ENCODE data around the gene DAG1. TPM values are rescaled to one million over a fixed set of nuclear protein-coding genes. Genes with fewer than 3 reads are reported as not detected.

Gene DAG1
- total RNA-seq, 1 experiment from 2014 or later: 36.5 TPM

GRCh38 chr3:49498648-49499047 lies 28.6 kb downstream of the DAG1 start:
- H3K27ac ChIP-seq (ENCODE audit: low read depth, low read length, poor library complexity, severe bottlenecking): no peak overlapping the region
- no peak overlapping the region for H3K4me3 ChIP-seq (ENCODE audit: low read depth, low read length, poor library complexity, severe bottlenecking)
- BruUV-seq (replicated peaks): no TSS peak
- DNase-seq (ENCODE audit: low spot score): no peak
- H3K36me3 ChIP-seq (ENCODE audit: insufficient read depth, low read length, poor library complexity, severe bottlenecking): no peaks in the 10 kb centered on the region
- H3K9me3 ChIP-seq (ENCODE audit: low read depth, low read length, poor library complexity, severe bottlenecking): no peaks in the 10 kb centered on the region
- intact Hi-C loops (cut with micrococcal nuclease; ENCODE audit: unreplicated experiment): no loop called here
- TF ChIP-seq EZH2 (IDR thresholded peaks at IDR 0.05; ENCODE audit: borderline replicate concordance, low read depth, low read length, poor library complexity, severe bottlenecking) (no peak), CTCF (conservative IDR thresholded peaks at IDR 0.05; ENCODE audit: low read depth, low read length) (no peak)
- no peaks in the 10 kb centered on the region for H3K4me1 ChIP-seq (ENCODE audit: insufficient read depth, low read length, poor library complexity, severe bottlenecking)
- POLR2A ChIA-PET (ENCODE audit: low non-redundant PET): interaction anchor here (0.7 kb wide), 1 partner anchor 49 kb away, joined by 3 read pairs; no protein-coding TSS in a partner anchor
- no peaks in the 10 kb centered on the region for H3K27me3 ChIP-seq (replicated peaks; ENCODE audit: insufficient read depth, low read depth, low read length, poor library complexity)
- CTCF ChIA-PET: interaction anchor here (0.5 kb wide), 1 partner anchor 68 kb away, joined by 16 read pairs; no protein-coding TSS in a partner anchor

- Histone ChIP-seq H3K36me3 (ENCODE audit: insufficient read depth, low read length, poor library complexity, severe bottlenecking) (no peaks in the 10 kb centered on the region), H3K27me3 (replicated peaks; ENCODE audit: insufficient read depth, low read depth, low read length, poor library complexity) (no peaks in the 10 kb centered on the region), H3K4me1 (ENCODE audit: insufficient read depth, low read length, poor library complexity, severe bottlenecking) (no peaks in the 10 kb centered on the region), H3K9me3 (ENCODE audit: low read depth, low read length, poor library complexity, severe bottlenecking) (no peaks in the 10 kb centered on the region), H3K27ac (ENCODE audit: low read depth, low read length, poor library complexity, severe bottlenecking) (no peak overlapping the region), H3K4me3 (ENCODE audit: low read depth, low read length, poor library complexity, severe bottlenecking) (no peak overlapping the region)
- no TSS peak for BruUV-seq (replicated peaks)
- CTCF ChIA-PET: no interaction called here
- POLR2A ChIA-PET (ENCODE audit: low non-redundant PET): no interaction called here
- no peak for DNase-seq (ENCODE audit: low spot score)
- TF ChIP-seq CTCF (conservative IDR thresholded peaks at IDR 0.05; ENCODE audit: low read depth, low read length): no peak
- TF ChIP-seq EZH2 (IDR thresholded peaks at IDR 0.05; ENCODE audit: borderline replicate concordance, low read depth, low read length, poor library complexity, severe bottlenecking): no peak
- intact Hi-C loops (cut with micrococcal nuclease; ENCODE audit: unreplicated experiment): no loop called here
These were observed 30.2 kb downstream of the DAG1 start for GRCh38 chr3:49500205-49500731.

- CTCF ChIA-PET: no interaction called here
- BruUV-seq (replicated peaks): no TSS peak
- H3K4me1 ChIP-seq (ENCODE audit: insufficient read depth, low read length, poor library complexity, severe bottlenecking): no peaks in the 10 kb centered on the region
- H3K36me3 ChIP-seq (ENCODE audit: insufficient read depth, low read length, poor library complexity, severe bottlenecking): no peaks in the 10 kb centered on the region
- H3K27ac ChIP-seq (ENCODE audit: low read depth, low read length, poor library complexity, severe bottlenecking): no peak overlapping the region
- DNase-seq (ENCODE audit: low spot score): peak; percentile 42
- intact Hi-C loops (cut with micrococcal nuclease; ENCODE audit: unreplicated experiment): no loop called here
- no peak overlapping the region for H3K4me3 ChIP-seq (ENCODE audit: low read depth, low read length, poor library complexity, severe bottlenecking)
- no peaks in the 10 kb centered on the region for H3K9me3 ChIP-seq (ENCODE audit: low read depth, low read length, poor library complexity, severe bottlenecking)
- TF ChIP-seq EZH2 (IDR thresholded peaks at IDR 0.05; ENCODE audit: borderline replicate concordance, low read depth, low read length, poor library complexity, severe bottlenecking): no peak
- TF ChIP-seq CTCF (conservative IDR thresholded peaks at IDR 0.05; ENCODE audit: low read depth, low read length): no peak
- H3K27me3 ChIP-seq (replicated peaks; ENCODE audit: insufficient read depth, low read depth, low read length, poor library complexity): no peaks in the 10 kb centered on the region
- POLR2A ChIA-PET (ENCODE audit: low non-redundant PET): no interaction called here
These were observed 30.9 kb downstream of the DAG1 start for GRCh38 chr3:49500732-49501609.
